Upper lobe of right lung (tissue), 1 donor: ENCODE results near the gene HIVEP3. TPM values are rescaled to one million over a fixed set of nuclear protein-coding genes. Genes with fewer than 3 reads are reported as not detected.

ENCODE experiments used
- ATAC-seq: fragments of 200-7000 bp; cut with Tn5 transposase; one replicate; pipeline ENCODE4 v1.9.1; 2020; ENCODE audit warnings: mild to moderate bottlenecking, moderate library complexity
- DNase-seq: peaks from one replicate; pipeline ENCODE4 v3.0.0-alpha.2; 2020
- H3K27ac ChIP-seq: fragments of 200-600 bp; one replicate; pipeline ENCODE4 v1.8.0; 2022
- H3K27me3 ChIP-seq: fragments of 200-600 bp; one replicate; pipeline ENCODE4 v1.8.0; 2022; ENCODE audit warnings: mild to moderate bottlenecking
- H3K36me3 ChIP-seq: fragments of 200-600 bp; one replicate; pipeline ENCODE4 v1.8.0; 2022
- H3K4me1 ChIP-seq: fragments of 200-600 bp; one replicate; pipeline ENCODE4 v1.8.0; 2022
- H3K4me3 ChIP-seq: fragments of 200-600 bp; one replicate; pipeline ENCODE4 v1.8.0; 2022; ENCODE audit warnings: mild to moderate bottlenecking
- H3K9me3 ChIP-seq: fragments of 200-600 bp; one replicate; pipeline ENCODE4 v1.8.0; 2022
- intact Hi-C: fragments of 100-400 bp; cut with DNase I; formaldehyde crosslinking; loops from one replicate; pipeline ENCODE4 v1.11.0; 2022
- total RNA-seq: library from RNA; stranded (reverse); fragmentation: NEBNext Ultra II Directional; extraction: Animal tissue kit (Norgen Biotek cat#: 25700); gene quantifications from one replicate; pipeline ENCODE4 v1.2.1, GENCODE V29; 2021
- TF ChIP-seq, protein P1 (sequence below): fragments of 200-600 bp; IDR thresholded peaks from one replicate; pipeline ENCODE4 v1.8.0; 2022; ENCODE audit warnings: antibody characterized with exemption
- donor health status: DM: no; HTN: yes; CAD: no; lungs with severe emphysema.

HIVEP3 gene
- total RNA-seq, 1 donor from 2014 or later = 16.6 TPM

DNA sequence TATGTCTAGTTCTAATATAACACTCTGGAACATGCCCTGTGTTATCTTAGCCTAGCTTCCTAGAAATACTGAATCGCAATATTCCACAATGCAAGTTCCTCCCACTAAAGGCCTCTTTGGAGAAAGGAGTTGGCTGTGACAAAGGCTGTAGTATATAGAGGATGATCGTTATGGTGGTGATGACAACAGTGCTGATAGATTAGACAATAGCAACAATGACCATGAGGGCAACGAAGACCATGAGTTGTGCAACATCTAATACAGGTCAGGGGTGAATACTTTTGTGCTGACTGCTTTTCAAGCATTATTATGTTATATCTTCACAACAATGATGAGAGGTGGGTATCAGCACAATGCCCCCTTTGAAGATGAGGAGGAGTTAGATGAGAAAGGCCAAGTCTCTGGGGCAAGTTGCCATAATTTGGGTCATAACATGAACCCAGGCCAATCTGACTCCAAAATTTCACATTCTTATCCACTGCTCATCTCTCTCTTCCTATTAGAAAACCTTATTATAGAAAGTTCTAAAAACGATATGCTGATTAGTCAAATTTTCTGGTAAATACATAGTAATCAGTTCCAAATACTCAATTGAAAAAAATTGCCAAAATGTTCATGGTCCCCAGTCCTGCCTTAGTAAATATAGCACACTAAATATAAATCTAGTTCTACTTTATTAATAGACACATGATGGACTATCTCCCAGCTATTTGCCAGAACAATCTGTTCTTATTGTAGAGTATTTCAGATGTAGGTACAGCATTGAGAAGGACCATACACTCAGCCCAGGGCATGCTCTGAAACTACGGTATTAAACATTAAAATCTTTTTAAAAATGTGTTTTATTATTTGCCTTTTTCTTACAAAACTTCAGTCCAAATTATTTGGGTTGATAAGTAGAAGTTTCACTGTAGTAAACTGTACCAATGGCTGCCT is 37.5 kb downstream of the HIVEP3 start:
- H3K9me3 ChIP-seq = no peaks in the 10 kb centered on the region
- intact Hi-C loops = no loop called here
- no peak for DNase-seq
- H3K36me3 ChIP-seq = no peaks in the 10 kb centered on the region
- no peaks in the 10 kb centered on the region for H3K27me3 ChIP-seq
- H3K27ac ChIP-seq = no peak overlapping the region
- H3K4me1 ChIP-seq = peaks cover 24% of the 10 kb centered on the region
- no peak overlapping the region for H3K4me3 ChIP-seq
- TF ChIP-seq, protein P1, sequence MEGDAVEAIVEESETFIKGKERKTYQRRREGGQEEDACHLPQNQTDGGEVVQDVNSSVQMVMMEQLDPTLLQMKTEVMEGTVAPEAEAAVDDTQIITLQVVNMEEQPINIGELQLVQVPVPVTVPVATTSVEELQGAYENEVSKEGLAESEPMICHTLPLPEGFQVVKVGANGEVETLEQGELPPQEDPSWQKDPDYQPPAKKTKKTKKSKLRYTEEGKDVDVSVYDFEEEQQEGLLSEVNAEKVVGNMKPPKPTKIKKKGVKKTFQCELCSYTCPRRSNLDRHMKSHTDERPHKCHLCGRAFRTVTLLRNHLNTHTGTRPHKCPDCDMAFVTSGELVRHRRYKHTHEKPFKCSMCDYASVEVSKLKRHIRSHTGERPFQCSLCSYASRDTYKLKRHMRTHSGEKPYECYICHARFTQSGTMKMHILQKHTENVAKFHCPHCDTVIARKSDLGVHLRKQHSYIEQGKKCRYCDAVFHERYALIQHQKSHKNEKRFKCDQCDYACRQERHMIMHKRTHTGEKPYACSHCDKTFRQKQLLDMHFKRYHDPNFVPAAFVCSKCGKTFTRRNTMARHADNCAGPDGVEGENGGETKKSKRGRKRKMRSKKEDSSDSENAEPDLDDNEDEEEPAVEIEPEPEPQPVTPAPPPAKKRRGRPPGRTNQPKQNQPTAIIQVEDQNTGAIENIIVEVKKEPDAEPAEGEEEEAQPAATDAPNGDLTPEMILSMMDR = no peak
- ATAC-seq = no peak

- H3K27me3 ChIP-seq = no peaks in the 10 kb centered on the region
- ATAC-seq = no peak
- H3K36me3 ChIP-seq = no peaks in the 10 kb centered on the region
- H3K4me3 ChIP-seq = no peak overlapping the region
- no peak for DNase-seq
- peaks cover 31% of the 10 kb centered on the region for H3K4me1 ChIP-seq
- intact Hi-C loops = no loop called here
- H3K9me3 ChIP-seq = no peaks in the 10 kb centered on the region
- TF ChIP-seq, protein P1 = no peak
- no peak overlapping the region for H3K27ac ChIP-seq
Measured at GRCh38 chr1:41880261-41880660, 38.5 kb downstream of the HIVEP3 start.

DNA sequence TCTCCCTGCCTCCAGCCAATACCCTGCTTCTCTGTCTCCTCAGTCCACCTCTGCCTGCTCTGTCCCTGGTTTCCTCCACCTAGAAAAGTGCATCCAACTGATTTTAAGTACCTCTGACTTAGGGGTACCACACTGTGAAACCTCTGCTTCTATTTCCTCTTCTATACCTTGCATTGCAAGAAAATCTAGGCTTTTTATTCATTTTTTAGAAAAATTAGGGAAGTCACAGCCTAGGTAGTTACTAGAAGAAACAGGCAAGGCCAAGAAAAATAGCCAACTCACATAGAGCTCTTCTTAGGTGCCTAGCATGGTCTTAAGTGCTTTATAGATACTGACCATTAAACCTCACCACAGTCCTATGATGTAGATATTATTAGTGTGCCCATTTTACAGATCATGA is 39.1 kb downstream of the HIVEP3 start:
- H3K36me3 ChIP-seq = no peaks in the 10 kb centered on the region
- DNase-seq (no peak), ATAC-seq (no peak)
- no peaks in the 10 kb centered on the region for H3K27me3 ChIP-seq
- no peak overlapping the region for H3K4me3 ChIP-seq
- TF ChIP-seq, protein P1 = no peak
- no peaks in the 10 kb centered on the region for H3K9me3 ChIP-seq
- intact Hi-C loops = no loop called here
- no peak overlapping the region for H3K27ac ChIP-seq
- peaks cover 32% of the 10 kb centered on the region for H3K4me1 ChIP-seq

GRCh38 chr1:41878911-41879310 is 39.8 kb downstream of the HIVEP3 start:
- Histone ChIP-seq H3K27ac (no peak overlapping the region), H3K4me3 (no peak overlapping the region), H3K27me3 (no peaks in the 10 kb centered on the region), H3K4me1 (peaks cover 27% of the 10 kb centered on the region), H3K36me3 (no peaks in the 10 kb centered on the region), H3K9me3 (no peaks in the 10 kb centered on the region)
- intact Hi-C loops = no loop called here
- no peak for DNase-seq
- ATAC-seq = no peak
- TF ChIP-seq, protein P1 = no peak

DNA sequence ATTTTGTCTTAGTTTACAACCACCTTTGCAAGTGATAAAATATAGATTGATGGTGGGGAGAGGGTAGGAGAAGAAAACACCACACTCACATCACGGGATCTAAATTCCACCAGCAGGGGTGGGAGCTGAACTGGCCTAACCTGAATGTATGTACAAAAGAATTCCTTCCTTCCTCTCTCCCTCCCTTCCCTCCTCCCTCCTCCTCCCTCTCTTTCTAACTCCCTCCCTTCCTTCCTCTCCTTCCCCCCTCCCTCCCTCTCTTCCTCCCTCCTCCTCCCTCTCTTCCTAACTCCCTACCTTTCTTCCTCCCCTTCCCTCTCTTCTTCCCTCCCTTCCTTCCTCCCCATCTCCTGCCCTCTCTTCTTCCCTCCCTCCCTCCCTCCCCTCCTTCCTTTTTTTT is 40.2 kb downstream of the HIVEP3 start:
- no peak for DNase-seq
- Histone ChIP-seq H3K4me1 (peaks cover 27% of the 10 kb centered on the region), H3K27ac (no peak overlapping the region)

More for the DNA sequence above, 40.2 kb downstream of the HIVEP3 start:
- ATAC-seq = no peak
- TF ChIP-seq, protein P1 = no peak
- Histone ChIP-seq H3K27me3 (no peaks in the 10 kb centered on the region), H3K36me3 (no peaks in the 10 kb centered on the region), H3K4me3 (no peak overlapping the region), H3K9me3 (no peaks in the 10 kb centered on the region)
- intact Hi-C loops = no loop called here
